GM12878 (cell line): Measurements from ENCODE around the gene PARK7. TPM values are rescaled to one million over a fixed set of nuclear protein-coding genes. Genes with fewer than 3 reads are reported as not detected.

Experiments used
- IRF3 ChIP-seq: fragments of 450-650 bp; IDR thresholded peaks from 2 replicates; pipeline ENCODE4 v1.6.1; 2014; ENCODE audit warnings: mild to moderate bottlenecking
- IRF5 ChIP-seq: fragments of 450-650 bp; IDR thresholded peaks from 2 replicates; pipeline ENCODE4 v1.6.1; 2017; ENCODE audit warnings: borderline replicate concordance
- NFIC ChIP-seq: IDR thresholded peaks from 2 replicates; pipeline ENCODE4 v1.6.1; 2012; ENCODE audit warnings: low read depth, mild to moderate bottlenecking, inconsistent platforms, low read length, moderate library complexity
- NR2F1 ChIP-seq: fragments of 450-650 bp; conservative IDR thresholded peaks from 2 replicates; pipeline ENCODE4 v1.6.1; 2017; ENCODE audit warnings: mild to moderate bottlenecking
- PAX8 ChIP-seq: fragments of 450-650 bp; IDR thresholded peaks from 2 replicates; pipeline ENCODE4 v1.6.1; 2017; ENCODE audit warnings: mild to moderate bottlenecking, moderate library complexity
- TARDBP ChIP-seq: IDR thresholded peaks from 2 replicates; pipeline ENCODE4 v1.6.1; 2016; ENCODE audit warnings: borderline replicate concordance
- TCF3 ChIP-seq: IDR thresholded peaks from 2 replicates; pipeline ENCODE4 v1.6.1; 2012; ENCODE audit warnings: low read depth, mild to moderate bottlenecking, low read length, borderline replicate concordance; ENCODE audit not compliant: insufficient read depth
- ZNF207 ChIP-seq: fragments of 450-650 bp; IDR thresholded peaks from 2 replicates; pipeline ENCODE4 v1.6.1; 2014; ENCODE audit warnings: antibody characterized with exemption, mild to moderate bottlenecking, borderline replicate concordance
- polyA plus RNA-seq, 11 experiments: library from polyadenylated mRNA; depleted of rRNA in 4 of 11; unstranded in 6 of 11; stranded (reverse) in 5 of 11; fragments of >200 nt; fragmentation: Nextera tagmentation in 4 of 11; fragmentation: Illumina TruSeq in 1 of 11; extraction: Ambion mirVana in 4 of 11; extraction: Trizol in 1 of 11; gene quantifications; 1 replicate in 1 of 11; 2 replicates in 10 of 11; pipeline versions ENCODE4 v1.2.1 to v1.2.3, GENCODE V29; 2011 to 2016; ENCODE audit warnings: inconsistent platforms in 2 of 11, missing spikeins in 2 of 11, low read depth in 1 of 11
- total RNA-seq, 4 experiments: library from RNA; depleted of rRNA in 3 of 4; stranded (reverse); fragments of >200 nt in 3 of 4; fragmentation: Illumina TruSeq in 1 of 4; extraction: Trizol in 1 of 4; gene quantifications; 2 replicates each; pipeline versions ENCODE4 v1.2.1 to v1.2.3, GENCODE V29; 2013 to 2021
- TF ChIP-seq, protein P1 (sequence below): fragments of 450-650 bp; IDR thresholded peaks from 2 replicates; pipeline ENCODE4 v1.6.1; 2016; ENCODE audit warnings: mild to moderate bottlenecking
- TF ChIP-seq, protein P2 (sequence below): IDR thresholded peaks from 2 replicates; pipeline ENCODE4 v1.6.1; 2011; ENCODE audit warnings: borderline replicate concordance, low read depth, mild to moderate bottlenecking, moderate library complexity, low read length; ENCODE audit not compliant: insufficient read depth, poor library complexity, severe bottlenecking

PARK7 gene
- total and polyA plus RNA-seq, 10 of the 15 experiments (the other 5 are each of a cell fraction or from before 2014, with no cell fraction given) = 267 to 1,056 (median 495) TPM

DNA sequence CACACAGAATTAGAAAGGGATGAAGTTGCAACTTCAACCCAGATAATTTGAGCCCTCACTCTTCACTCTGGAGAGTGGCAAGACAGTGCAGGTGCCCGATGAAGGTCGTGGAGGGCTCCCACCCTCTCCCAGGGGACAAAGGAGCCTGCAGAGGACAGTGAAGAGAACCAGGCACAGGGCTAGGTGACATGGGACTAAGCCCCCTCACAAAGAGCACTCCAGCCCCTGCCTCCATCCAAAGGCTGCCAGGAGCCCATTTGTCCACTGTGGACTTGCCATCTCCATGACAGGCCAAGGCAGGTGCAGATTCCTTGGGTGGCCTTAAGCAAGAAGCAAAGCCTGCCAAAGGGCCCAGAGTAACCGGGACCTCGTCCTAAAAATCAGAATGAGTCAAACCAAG, 49.5 kb downstream of the PARK7 start (continued):
- TF ChIP-seq PAX8 (no peak), NFIC (no peak), IRF3 (no peak), ZNF207 (no peak), TCF3 (no peak), TARDBP (no peak), IRF5 (no peak), NR2F1 (no peak)
- TF ChIP-seq, protein P1, sequence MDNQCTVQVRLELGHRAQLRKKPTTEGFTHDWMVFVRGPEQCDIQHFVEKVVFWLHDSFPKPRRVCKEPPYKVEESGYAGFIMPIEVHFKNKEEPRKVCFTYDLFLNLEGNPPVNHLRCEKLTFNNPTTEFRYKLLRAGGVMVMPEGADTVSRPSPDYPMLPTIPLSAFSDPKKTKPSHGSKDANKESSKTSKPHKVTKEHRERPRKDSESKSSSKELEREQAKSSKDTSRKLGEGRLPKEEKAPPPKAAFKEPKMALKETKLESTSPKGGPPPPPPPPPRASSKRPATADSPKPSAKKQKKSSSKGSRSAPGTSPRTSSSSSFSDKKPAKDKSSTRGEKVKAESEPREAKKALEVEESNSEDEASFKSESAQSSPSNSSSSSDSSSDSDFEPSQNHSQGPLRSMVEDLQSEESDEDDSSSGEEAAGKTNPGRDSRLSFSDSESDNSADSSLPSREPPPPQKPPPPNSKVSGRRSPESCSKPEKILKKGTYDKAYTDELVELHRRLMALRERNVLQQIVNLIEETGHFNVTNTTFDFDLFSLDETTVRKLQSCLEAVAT = no peak
- TF ChIP-seq, protein P2, sequence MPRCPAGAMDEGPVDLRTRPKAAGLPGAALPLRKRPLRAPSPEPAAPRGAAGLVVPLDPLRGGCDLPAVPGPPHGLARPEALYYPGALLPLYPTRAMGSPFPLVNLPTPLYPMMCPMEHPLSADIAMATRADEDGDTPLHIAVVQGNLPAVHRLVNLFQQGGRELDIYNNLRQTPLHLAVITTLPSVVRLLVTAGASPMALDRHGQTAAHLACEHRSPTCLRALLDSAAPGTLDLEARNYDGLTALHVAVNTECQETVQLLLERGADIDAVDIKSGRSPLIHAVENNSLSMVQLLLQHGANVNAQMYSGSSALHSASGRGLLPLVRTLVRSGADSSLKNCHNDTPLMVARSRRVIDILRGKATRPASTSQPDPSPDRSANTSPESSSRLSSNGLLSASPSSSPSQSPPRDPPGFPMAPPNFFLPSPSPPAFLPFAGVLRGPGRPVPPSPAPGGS = no peak
